Esophagus squamous epithelium (tissue), 4 donors: ENCODE measurements around the gene CCM2.
A peak's percentile ranks its signal among the peaks of the same experiment; 100 is the strongest.

ENCODE experiments used
- POLR2A ChIP-seq, 4 donors: fragments of 450-650 bp; IDR thresholded peaks; one replicate each; pipeline ENCODE4 v1.6.1; 2017; ENCODE audit warnings: antibody characterized with exemption in 4 of 4, mild to moderate bottlenecking in 4 of 4, moderate library complexity in 3 of 4
- TF ChIP-seq, protein P1 (sequence below), 6 experiments: fragments of 450-650 bp in 4 of 6; fragments of 200-600 bp in 2 of 6; sonication (generic) in 2 of 6; IDR thresholded peaks; one replicate each; pipeline ENCODE4 v1.5.1; 2016 to 2019; ENCODE audit warnings: antibody characterized with exemption in 6 of 6, mild to moderate bottlenecking in 4 of 6, moderate library complexity in 4 of 6

GRCh38 chr7:44999245-45000092, 532 bp upstream of the CCM2 start:
- TF ChIP-seq, protein P1, sequence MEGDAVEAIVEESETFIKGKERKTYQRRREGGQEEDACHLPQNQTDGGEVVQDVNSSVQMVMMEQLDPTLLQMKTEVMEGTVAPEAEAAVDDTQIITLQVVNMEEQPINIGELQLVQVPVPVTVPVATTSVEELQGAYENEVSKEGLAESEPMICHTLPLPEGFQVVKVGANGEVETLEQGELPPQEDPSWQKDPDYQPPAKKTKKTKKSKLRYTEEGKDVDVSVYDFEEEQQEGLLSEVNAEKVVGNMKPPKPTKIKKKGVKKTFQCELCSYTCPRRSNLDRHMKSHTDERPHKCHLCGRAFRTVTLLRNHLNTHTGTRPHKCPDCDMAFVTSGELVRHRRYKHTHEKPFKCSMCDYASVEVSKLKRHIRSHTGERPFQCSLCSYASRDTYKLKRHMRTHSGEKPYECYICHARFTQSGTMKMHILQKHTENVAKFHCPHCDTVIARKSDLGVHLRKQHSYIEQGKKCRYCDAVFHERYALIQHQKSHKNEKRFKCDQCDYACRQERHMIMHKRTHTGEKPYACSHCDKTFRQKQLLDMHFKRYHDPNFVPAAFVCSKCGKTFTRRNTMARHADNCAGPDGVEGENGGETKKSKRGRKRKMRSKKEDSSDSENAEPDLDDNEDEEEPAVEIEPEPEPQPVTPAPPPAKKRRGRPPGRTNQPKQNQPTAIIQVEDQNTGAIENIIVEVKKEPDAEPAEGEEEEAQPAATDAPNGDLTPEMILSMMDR (IDR thresholded peaks at IDR 0.05), result peak in 1 of 6 experiments; percentile 13
- peak in 1 of 4 donors; percentile 22 for TF ChIP-seq POLR2A (IDR thresholded peaks at IDR 0.05)
